SK-N-SH (cell line): ENCODE data around the gene ULBP1.

Experiments used
- CHD2 ChIP-seq: fragments of 150-350 bp; IDR thresholded peaks from 2 replicates; pipeline ENCODE4 v1.6.1; 2018; ENCODE audit warnings: low read length; ENCODE audit not compliant: partially characterized antibody
- POLR2AphosphoS5 ChIP-seq: IDR thresholded peaks from 2 replicates; pipeline ENCODE4 v1.6.1; 2012; ENCODE audit warnings: low read depth, low read length
- RFX5 ChIP-seq: IDR thresholded peaks from 2 replicates; pipeline ENCODE4 v1.6.1; 2012; ENCODE audit warnings: mild to moderate bottlenecking, improper control_type of control experiment, low read length
- TAF1 ChIP-seq: IDR thresholded peaks from 2 replicates; pipeline ENCODE4 v1.6.1; 2012; ENCODE audit warnings: low read depth, mild to moderate bottlenecking, low read length, moderate library complexity, borderline replicate concordance
- TEAD4 ChIP-seq: IDR thresholded peaks from 2 replicates; pipeline ENCODE4 v1.4.0; 2012; ENCODE audit warnings: mild to moderate bottlenecking, borderline replicate concordance; ENCODE audit not compliant: insufficient read depth
- TF ChIP-seq, protein P1 (sequence below): fragments of 200-600 bp; sonication (generic); IDR thresholded peaks from 2 replicates; pipeline ENCODE4 v1.6.1; 2017; ENCODE audit warnings: antibody characterized with exemption, mild to moderate bottlenecking, moderate library complexity

DNA sequence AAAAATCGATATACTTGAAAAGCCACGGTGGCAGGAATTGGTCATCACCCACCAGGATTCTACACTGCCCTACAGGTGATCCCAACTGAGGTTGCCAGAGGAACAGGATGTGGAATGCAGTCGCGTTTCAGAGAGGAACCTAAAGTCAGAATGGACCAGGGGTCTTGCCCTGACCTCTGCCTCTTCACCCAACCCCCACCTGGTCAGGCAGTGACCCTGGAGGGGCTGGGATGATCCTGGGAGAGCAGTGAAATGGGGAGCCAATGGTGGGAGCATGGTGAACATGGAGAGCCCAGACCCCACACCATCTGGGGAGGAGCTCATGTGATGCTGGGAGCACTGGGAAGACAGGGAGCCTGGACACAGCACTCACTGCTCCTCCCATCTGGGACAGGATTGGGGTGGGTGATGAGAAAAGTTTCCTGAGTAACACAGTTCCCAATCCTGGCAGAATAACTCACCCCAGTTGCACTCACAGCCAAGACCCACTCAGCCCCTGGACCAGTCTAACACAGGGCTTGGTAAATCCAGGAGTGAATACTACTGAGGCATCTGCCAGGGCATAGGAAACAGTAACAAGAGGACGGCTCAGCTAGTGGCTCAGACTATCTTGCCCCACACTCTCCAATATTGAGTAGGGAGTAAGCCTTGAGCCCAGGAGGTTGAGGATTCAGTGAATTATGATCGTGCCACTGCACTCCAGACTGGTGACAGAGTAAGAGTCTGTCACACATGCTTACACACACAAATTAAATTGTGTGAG, 23.7 kb upstream of the ULBP1 start:
- TF ChIP-seq RFX5 (no peak), TEAD4 (no peak), TAF1 (no peak), POLR2AphosphoS5 (no peak), CHD2 (no peak)
- TF ChIP-seq, protein P1, sequence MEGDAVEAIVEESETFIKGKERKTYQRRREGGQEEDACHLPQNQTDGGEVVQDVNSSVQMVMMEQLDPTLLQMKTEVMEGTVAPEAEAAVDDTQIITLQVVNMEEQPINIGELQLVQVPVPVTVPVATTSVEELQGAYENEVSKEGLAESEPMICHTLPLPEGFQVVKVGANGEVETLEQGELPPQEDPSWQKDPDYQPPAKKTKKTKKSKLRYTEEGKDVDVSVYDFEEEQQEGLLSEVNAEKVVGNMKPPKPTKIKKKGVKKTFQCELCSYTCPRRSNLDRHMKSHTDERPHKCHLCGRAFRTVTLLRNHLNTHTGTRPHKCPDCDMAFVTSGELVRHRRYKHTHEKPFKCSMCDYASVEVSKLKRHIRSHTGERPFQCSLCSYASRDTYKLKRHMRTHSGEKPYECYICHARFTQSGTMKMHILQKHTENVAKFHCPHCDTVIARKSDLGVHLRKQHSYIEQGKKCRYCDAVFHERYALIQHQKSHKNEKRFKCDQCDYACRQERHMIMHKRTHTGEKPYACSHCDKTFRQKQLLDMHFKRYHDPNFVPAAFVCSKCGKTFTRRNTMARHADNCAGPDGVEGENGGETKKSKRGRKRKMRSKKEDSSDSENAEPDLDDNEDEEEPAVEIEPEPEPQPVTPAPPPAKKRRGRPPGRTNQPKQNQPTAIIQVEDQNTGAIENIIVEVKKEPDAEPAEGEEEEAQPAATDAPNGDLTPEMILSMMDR, result no peak
